Kidney (tissue), 14 donors: ENCODE data around the gene ZNF789. TPM values are rescaled to one million over a fixed set of nuclear protein-coding genes. Genes with fewer than 3 reads are reported as not detected.

Experiments
- DNase-seq, 5 donors: peaks; one replicate each; pipeline ENCODE4 v3.0.0-alpha.2; 2013 to 2020
- FAIRE-seq: peaks from 2 replicates; lab custom pipeline; 2012; peaks lifted over from hg19 to GRCh38; lab: Jason Lieb, UNC
- H3K27ac ChIP-seq, 2 donors: one replicate each; pipeline ENCODE4 v1.7.0; 2013; ENCODE audit warnings: low read depth in 2 of 2, low read length in 2 of 2, inconsistent platforms in 1 of 2
- H3K27me3 ChIP-seq: one replicate; pipeline ENCODE4 v1.7.1; 2013; ENCODE audit warnings: low read length, inconsistent platforms; ENCODE audit not compliant: control insufficient read depth, insufficient read depth
- H3K36me3 ChIP-seq, 3 donors: one replicate each; pipeline versions ENCODE4 v1.7.0 to v1.7.1; 2013; ENCODE audit warnings: low read length in 3 of 3, control low read depth in 1 of 3, inconsistent platforms in 1 of 3; ENCODE audit not compliant: insufficient read depth in 3 of 3, control insufficient read depth in 2 of 3
- H3K4me1 ChIP-seq, 3 donors: one replicate each; pipeline versions ENCODE4 v1.7.0 to v1.7.1; 2013; ENCODE audit warnings: low read length in 3 of 3, inconsistent platforms in 1 of 3, low read depth in 1 of 3; ENCODE audit not compliant: control insufficient read depth in 2 of 3, insufficient read depth in 2 of 3
- H3K4me3 ChIP-seq, 3 donors: one replicate each; pipeline versions ENCODE4 v1.7.0 to v1.8.1; 2013; ENCODE audit warnings: low read length in 3 of 3, control low read depth in 1 of 3, inconsistent platforms in 1 of 3
- H3K9ac ChIP-seq, 3 donors: one replicate each; pipeline versions ENCODE4 v1.7.0 to v1.7.1; 2013; ENCODE audit warnings: low read length in 3 of 3, control low read depth in 1 of 3, inconsistent platforms in 1 of 3
- H3K9me3 ChIP-seq, 3 donors: one replicate each; pipeline versions ENCODE4 v1.7.0 to v1.7.1; 2013; ENCODE audit warnings: low read length in 3 of 3, control low read depth in 1 of 3, inconsistent platforms in 1 of 3; ENCODE audit not compliant: control insufficient read depth in 2 of 3, insufficient read depth in 1 of 3
- intact Hi-C: fragments of 100-400 bp; cut with DNase I; formaldehyde crosslinking; loops from one replicate; pipeline ENCODE4 v1.11.1; 2022
- polyA plus RNA-seq: library from polyadenylated mRNA; stranded (reverse); fragments of 350-450 nt; fragmentation: Illumina TruSeq; extraction: RNeasy Lipid Tissue Mini Kit (QIAGEN cat#74804); gene quantifications from one replicate; pipeline ENCODE4 v1.2.3, GENCODE V29; 2014; ENCODE audit warnings: low read depth, low replicate concordance; ENCODE audit not compliant: insufficient read depth
- total RNA-seq: library from RNA; stranded (reverse); fragmentation: NEBNext Ultra II Directional; extraction: Animal tissue kit (Norgen Biotek cat#: 25700); gene quantifications from one replicate; pipeline ENCODE4 v1.2.1, GENCODE V29; 2021
- TF ChIP-seq, protein P1 (sequence below): IDR thresholded peaks from 3 replicates; pipeline ENCODE4 v1.5.1; 2012; ENCODE audit warnings: mild to moderate bottlenecking, moderate library complexity, borderline replicate concordance; ENCODE audit not compliant: insufficient read depth; ENCODE audit errors: extremely low read depth
- donor health status: control.
- donor health status: control.
- donor health status: control.
- donor health status: control.
- donor health status: control.
- donor health status: DM: yes; HTN: yes; CAD: no.
- donor health status: Normal renal cell carcinoma (clear cell type).

ZNF789 gene
- total and polyA plus RNA-seq, 2 donors from 2014 or later, result 10.6 to 14.8 TPM

- Histone ChIP-seq H3K4me1 (peaks cover 0 to 15% (median 3%) of the 10 kb centered on the region in 3 donors), H3K4me3 (peak within 1 kb of the TSS; percentile 85 to 89 (median 85)), H3K9ac (peak within 1 kb of the TSS; percentile 21 to 90 (median 81)), H3K9me3 (no peaks in the 10 kb centered on the region), H3K36me3 (peaks cover 0 to 4% (median 2%) of the 10 kb centered on the region in 3 donors), H3K27ac (peak within 1 kb of the TSS; percentile 65 to 82), H3K27me3 (no peaks in the 10 kb centered on the region)
- FAIRE-seq (no peak), DNase-seq (peak; percentile 96 to 99 (median 98))
- intact Hi-C loops, result no loop called here
- TF ChIP-seq, protein P1, sequence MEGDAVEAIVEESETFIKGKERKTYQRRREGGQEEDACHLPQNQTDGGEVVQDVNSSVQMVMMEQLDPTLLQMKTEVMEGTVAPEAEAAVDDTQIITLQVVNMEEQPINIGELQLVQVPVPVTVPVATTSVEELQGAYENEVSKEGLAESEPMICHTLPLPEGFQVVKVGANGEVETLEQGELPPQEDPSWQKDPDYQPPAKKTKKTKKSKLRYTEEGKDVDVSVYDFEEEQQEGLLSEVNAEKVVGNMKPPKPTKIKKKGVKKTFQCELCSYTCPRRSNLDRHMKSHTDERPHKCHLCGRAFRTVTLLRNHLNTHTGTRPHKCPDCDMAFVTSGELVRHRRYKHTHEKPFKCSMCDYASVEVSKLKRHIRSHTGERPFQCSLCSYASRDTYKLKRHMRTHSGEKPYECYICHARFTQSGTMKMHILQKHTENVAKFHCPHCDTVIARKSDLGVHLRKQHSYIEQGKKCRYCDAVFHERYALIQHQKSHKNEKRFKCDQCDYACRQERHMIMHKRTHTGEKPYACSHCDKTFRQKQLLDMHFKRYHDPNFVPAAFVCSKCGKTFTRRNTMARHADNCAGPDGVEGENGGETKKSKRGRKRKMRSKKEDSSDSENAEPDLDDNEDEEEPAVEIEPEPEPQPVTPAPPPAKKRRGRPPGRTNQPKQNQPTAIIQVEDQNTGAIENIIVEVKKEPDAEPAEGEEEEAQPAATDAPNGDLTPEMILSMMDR, result no peak
Observed at GRCh38 chr7:99438573-99439480, 33.9 kb upstream of the ZNF789 start, which contains the start of the genes CPSF4 and PTCD1. Gene CPSF4, plus strand, starts transcription at chr7:99438943. Its CDS starts 140 bp downstream, at chr7:99439083. Gene PTCD1, minus strand, starts transcription at chr7:99438798. Its CDS starts 3,556 bp downstream, at chr7:99435242.

DNA sequence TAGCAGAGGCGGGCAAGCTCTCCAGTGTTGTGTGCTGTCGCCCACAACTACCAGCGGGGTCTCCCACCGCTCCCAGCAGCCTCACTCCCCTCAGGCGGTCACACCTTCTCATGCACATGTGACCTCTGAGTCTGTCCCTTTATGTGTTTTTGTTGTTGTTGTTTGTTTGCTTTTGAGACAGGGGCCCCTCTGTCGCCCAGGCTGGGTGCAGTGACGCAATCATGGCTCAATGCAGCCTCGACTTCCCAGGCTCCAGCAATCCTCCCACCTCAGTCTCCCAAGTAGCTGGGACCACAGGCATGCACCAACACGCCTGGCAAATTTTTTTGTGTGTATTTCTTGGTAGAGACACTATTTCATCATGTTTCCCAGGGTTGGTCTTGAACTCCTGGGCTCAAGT lies 32.5 kb upstream of the ZNF789 start:
- DNase-seq (no peak), FAIRE-seq (no peak)
- intact Hi-C loops, result no loop called here
- H3K36me3 ChIP-seq, result peaks cover 0 to 6% (median 0%) of the 10 kb centered on the region in 3 donors
- H3K27me3 ChIP-seq, result no peaks in the 10 kb centered on the region
- no peak overlapping the region for H3K27ac ChIP-seq
- H3K9ac ChIP-seq, result peak overlapping the region in 1 of 3 donors; percentile 74
- H3K4me1 ChIP-seq, result peaks cover 0 to 15% (median 3%) of the 10 kb centered on the region in 3 donors
- no peaks in the 10 kb centered on the region for H3K9me3 ChIP-seq
- peak overlapping the region in 1 of 3 donors; percentile 85 for H3K4me3 ChIP-seq
- TF ChIP-seq, protein P1, result no peak

- Histone ChIP-seq H3K4me3 (no peak overlapping the region), H3K27me3 (no peaks in the 10 kb centered on the region), H3K4me1 (no peaks in the 10 kb centered on the region), H3K36me3 (peaks cover 2 to 38% (median 20%) of the 10 kb centered on the region in 3 donors), H3K9ac (no peak overlapping the region), H3K27ac (no peak overlapping the region), H3K9me3 (no peaks in the 10 kb centered on the region)
- TF ChIP-seq, protein P1, result no peak
- intact Hi-C loops, result no loop called here
- FAIRE-seq (no peak), DNase-seq (no peak)
Observed at GRCh38 chr7:99446096-99446495, 26.6 kb upstream of the ZNF789 start.
